Islet of Langerhans (tissue), 1 donor: ENCODE data around the gene MRPS34.
"Not testable (repeated sequence)": the region's sequence is repeated elsewhere in the genome, so short reads cannot be mapped to it uniquely, and the experiment has no call there.

Source experiments
- FAIRE-seq: peaks from one replicate; lab custom pipeline; 2011; peaks lifted over from hg19 to GRCh38; lab: Jason Lieb, UNC

MRPS34 gene

GRCh38 chr16:1772908-1773702, at the start of gene MRPS34:
Gene MRPS34 (minus strand): TSS chr16:1773134. CDS start chr16:1773119, 15 bp downstream.
- no peak for FAIRE-seq

GRCh38 chr16:1821861-1822611, 49.1 kb upstream of the MRPS34 start:
- FAIRE-seq = no peak

- no peak for FAIRE-seq
These were observed 48.0 kb upstream of the MRPS34 start for GRCh38 chr16:1820946-1821290.

- FAIRE-seq = no peak
These were observed 47.4 kb upstream of the MRPS34 start for GRCh38 chr16:1820096-1820945.

GRCh38 chr16:1819611-1820010, 46.7 kb upstream of the MRPS34 start:
- FAIRE-seq = no peak

GRCh38 chr16:1818873-1819525, 46.1 kb upstream of the MRPS34 start:
- FAIRE-seq = no peak

GRCh38 chr16:1818204-1818872, 45.4 kb upstream of the MRPS34 start:
- no peak for FAIRE-seq

- FAIRE-seq = no peak
These were observed 44.8 kb upstream of the MRPS34 start for GRCh38 chr16:1817716-1818115.

- FAIRE-seq = no peak
These were observed 44.3 kb upstream of the MRPS34 start for GRCh38 chr16:1817276-1817589.

GRCh38 chr16:1816396-1817275, 43.7 kb upstream of the MRPS34 start:
- FAIRE-seq = no peak

- FAIRE-seq = no peak
These were observed 42.5 kb upstream of the MRPS34 start for GRCh38 chr16:1815461-1815860.

GRCh38 chr16:1812732-1813163, 39.8 kb upstream of the MRPS34 start:
- FAIRE-seq = no peak

- no peak for FAIRE-seq
These were observed 37.6 kb upstream of the MRPS34 start for GRCh38 chr16:1810536-1810935.

GRCh38 chr16:1810106-1810505, 37.2 kb upstream of the MRPS34 start:
- no peak for FAIRE-seq

- no peak for FAIRE-seq
These were observed 36.4 kb upstream of the MRPS34 start for GRCh38 chr16:1809281-1809801.

- FAIRE-seq = no peak
These were observed 35.8 kb upstream of the MRPS34 start for GRCh38 chr16:1808691-1809090.

GRCh38 chr16:1807626-1808025, 34.7 kb upstream of the MRPS34 start:
- no peak for FAIRE-seq

GRCh38 chr16:1800701-1801100, 27.8 kb upstream of the MRPS34 start:
- no peak for FAIRE-seq

- FAIRE-seq = not testable (repeated sequence)
These were observed 26.3 kb upstream of the MRPS34 start for GRCh38 chr16:1799263-1799662.

GRCh38 chr16:1794908-1795666, 22.2 kb upstream of the MRPS34 start:
- no peak for FAIRE-seq
